ENCODE results near the gene DIAPH1. TPM values are rescaled to one million over a fixed set of nuclear protein-coding genes. Genes with fewer than 3 reads are reported as not detected.

The DIAPH1 gene
- polyA plus RNA-seq, 1 experiment: 27.1 TPM

DNA sequence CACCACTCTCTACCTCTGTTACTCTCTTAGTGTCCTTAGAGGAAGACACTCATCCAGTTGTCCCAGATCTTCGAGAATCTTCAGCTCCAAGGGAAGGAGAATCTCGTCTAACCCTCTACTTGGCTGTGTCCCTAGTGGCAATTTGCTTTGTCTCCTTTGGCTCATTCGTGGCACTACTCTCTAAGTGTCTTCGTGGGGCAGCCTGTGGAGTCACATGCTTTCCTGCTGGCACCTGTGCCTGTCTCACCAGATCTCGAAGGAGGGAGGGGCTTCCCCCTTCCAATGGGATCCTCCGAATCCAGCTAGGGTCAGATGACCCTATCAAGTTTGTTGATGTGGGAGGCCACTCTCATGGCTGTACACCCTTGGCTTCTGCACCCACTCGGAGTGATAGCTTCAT is 131.7 kb downstream of the DIAPH1 start:
- no peak overlapping the region for H3K4me3 ChIP-seq (ENCODE audit: low read depth, low read length)
- ChIA-PET CTCF (interaction anchor here (0.6 to 2.0 kb wide), 5 partner anchors 19 to 682 kb away, joined by 3 to 7 read pairs (median 4); partner anchors contain the start of genes PCDHGB7 and TAF7), POLR2A (no interaction called here)
- no peaks in the 10 kb centered on the region for H3K27me3 ChIP-seq (ENCODE audit: control insufficient read depth, insufficient read depth, low read length)
- H3K27ac ChIP-seq (ENCODE audit: low read depth, low read length): no peak overlapping the region
- TF ChIP-seq, protein P1, sequence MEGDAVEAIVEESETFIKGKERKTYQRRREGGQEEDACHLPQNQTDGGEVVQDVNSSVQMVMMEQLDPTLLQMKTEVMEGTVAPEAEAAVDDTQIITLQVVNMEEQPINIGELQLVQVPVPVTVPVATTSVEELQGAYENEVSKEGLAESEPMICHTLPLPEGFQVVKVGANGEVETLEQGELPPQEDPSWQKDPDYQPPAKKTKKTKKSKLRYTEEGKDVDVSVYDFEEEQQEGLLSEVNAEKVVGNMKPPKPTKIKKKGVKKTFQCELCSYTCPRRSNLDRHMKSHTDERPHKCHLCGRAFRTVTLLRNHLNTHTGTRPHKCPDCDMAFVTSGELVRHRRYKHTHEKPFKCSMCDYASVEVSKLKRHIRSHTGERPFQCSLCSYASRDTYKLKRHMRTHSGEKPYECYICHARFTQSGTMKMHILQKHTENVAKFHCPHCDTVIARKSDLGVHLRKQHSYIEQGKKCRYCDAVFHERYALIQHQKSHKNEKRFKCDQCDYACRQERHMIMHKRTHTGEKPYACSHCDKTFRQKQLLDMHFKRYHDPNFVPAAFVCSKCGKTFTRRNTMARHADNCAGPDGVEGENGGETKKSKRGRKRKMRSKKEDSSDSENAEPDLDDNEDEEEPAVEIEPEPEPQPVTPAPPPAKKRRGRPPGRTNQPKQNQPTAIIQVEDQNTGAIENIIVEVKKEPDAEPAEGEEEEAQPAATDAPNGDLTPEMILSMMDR (IDR thresholded peaks at IDR 0.05; ENCODE audit: low read depth, low read length): no peak
- no peak for DNase-seq (ENCODE audit: low read depth, low spot score)
- peaks cover 25% of the 10 kb centered on the region for H3K9me3 ChIP-seq (ENCODE audit: control insufficient read depth, insufficient read depth, low read length)

DNA sequence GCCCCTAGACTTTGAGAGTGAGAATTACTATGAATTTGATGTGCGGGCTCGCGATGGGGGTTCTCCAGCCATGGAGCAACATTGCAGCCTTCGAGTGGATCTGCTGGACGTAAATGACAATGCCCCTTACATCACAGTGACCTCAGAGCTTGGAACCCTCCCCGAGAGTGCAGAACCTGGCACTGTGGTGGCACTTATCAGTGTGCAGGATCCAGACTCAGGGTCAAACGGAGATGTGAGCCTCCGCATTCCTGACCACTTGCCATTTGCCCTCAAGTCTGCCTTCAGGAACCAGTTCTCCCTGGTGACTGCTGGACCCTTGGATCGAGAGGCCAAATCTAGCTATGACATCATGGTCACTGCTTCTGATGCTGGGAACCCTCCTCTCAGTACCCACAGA is 132.7 kb downstream of the DIAPH1 start:
- DNase-seq (ENCODE audit: low read depth, low spot score): no peak
- TF ChIP-seq, protein P1 (IDR thresholded peaks at IDR 0.05; ENCODE audit: low read depth, low read length): no peak
- Histone ChIP-seq H3K4me3 (ENCODE audit: low read depth, low read length) (no peak overlapping the region), H3K27ac (ENCODE audit: low read depth, low read length) (no peak overlapping the region), H3K9me3 (ENCODE audit: control insufficient read depth, insufficient read depth, low read length) (peaks cover 16% of the 10 kb centered on the region), H3K27me3 (ENCODE audit: control insufficient read depth, insufficient read depth, low read length) (no peaks in the 10 kb centered on the region)
- ChIA-PET CTCF (interaction anchor here (0.8 to 2.0 kb wide), 4 partner anchors 26 to 72 kb away, joined by 3 to 7 read pairs (median 4); partner anchors contain the start of gene PCDHGB7), POLR2A (interaction anchor here (1.0 kb wide), 1 partner anchor 10 kb away, joined by 3 read pairs; no protein-coding TSS in a partner anchor)

DNA sequence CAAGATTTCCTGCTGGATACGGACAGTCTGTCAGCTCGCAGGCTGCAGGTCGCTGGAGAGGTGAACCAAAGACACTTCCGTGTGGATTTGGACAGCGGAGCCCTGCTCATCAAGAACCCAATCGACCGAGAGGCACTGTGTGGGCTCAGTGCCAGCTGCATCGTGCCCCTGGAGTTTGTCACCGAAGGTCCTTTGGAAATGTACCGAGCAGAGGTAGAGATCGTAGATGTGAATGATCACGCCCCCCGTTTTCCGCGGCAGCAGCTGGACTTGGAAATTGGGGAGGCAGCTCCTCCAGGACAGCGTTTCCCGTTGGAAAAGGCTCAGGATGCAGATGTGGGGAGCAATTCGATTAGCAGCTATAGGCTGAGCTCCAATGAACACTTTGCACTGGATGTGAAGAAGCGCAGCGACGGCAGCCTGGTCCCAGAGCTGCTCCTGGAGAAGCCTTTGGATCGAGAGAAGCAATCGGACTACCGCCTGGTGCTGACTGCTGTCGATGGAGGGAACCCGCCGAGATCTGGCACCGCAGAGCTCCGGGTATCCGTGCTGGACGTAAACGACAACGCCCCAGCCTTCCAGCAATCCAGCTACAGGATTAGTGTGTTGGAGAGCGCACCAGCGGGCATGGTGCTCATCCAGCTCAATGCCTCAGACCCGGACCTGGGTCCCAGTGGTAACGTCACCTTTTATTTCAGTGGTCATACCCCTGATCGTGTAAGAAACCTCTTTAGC is 133.3 kb downstream of the DIAPH1 start:
- CTCF ChIA-PET: interaction anchor here (0.8 to 2.0 kb wide), 3 partner anchors 27 to 72 kb away, joined by 4 to 7 read pairs (median 4); no protein-coding TSS in a partner anchor
- no peak overlapping the region for H3K27ac ChIP-seq (ENCODE audit: low read depth, low read length)
- no peak overlapping the region for H3K4me3 ChIP-seq (ENCODE audit: low read depth, low read length)
- no peak for DNase-seq (ENCODE audit: low read depth, low spot score)
- H3K9me3 ChIP-seq (ENCODE audit: control insufficient read depth, insufficient read depth, low read length): peaks cover 16% of the 10 kb centered on the region
- POLR2A ChIA-PET: interaction anchor here (1.0 kb wide), 1 partner anchor 9 kb away, joined by 3 read pairs; no protein-coding TSS in a partner anchor
- no peaks in the 10 kb centered on the region for H3K27me3 ChIP-seq (ENCODE audit: control insufficient read depth, insufficient read depth, low read length)
- TF ChIP-seq, protein P1 (IDR thresholded peaks at IDR 0.05; ENCODE audit: low read depth, low read length): no peak

DNA sequence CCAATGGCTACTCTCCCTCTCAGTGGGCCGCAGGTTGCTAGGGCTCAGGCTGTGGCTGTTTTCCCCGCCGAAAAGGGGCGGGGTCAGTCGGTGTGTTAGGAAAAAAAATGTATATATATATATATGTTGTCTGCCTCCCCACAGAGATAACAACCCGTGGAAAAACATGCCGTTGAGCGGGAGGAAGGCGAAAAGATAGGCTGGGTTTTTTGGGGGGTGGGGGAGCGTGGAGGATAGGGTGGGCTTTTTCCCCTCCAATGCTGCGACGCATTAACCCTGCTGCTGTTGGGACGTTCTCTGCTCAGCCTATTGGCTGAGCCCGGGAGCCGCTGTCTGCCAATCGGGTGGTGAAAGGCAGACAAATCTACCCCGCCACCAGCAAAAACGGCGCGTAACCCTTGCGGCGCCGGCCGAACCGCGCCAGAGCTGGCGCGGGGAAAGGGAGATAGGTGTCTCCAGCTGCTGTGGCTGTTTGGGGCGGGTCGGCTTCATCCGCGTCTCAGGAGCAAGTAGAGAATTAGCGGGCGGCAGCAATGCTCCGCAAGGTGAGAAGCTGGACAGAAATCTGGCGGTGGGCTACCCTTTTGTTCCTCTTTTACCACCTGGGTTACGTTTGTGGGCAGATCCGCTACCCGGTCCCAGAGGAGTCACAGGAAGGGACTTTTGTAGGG is 134.0 kb downstream of the DIAPH1 start, which contains the start of gene PCDHGC4:
PCDHGC4 (plus strand) TSS at position 390 of the 671 bp plus-strand sequence; CDS start at position 534, 144 bp downstream.
- Histone ChIP-seq H3K27ac (ENCODE audit: low read depth, low read length) (no peak within 1 kb of the TSS), H3K9me3 (ENCODE audit: control insufficient read depth, insufficient read depth, low read length) (peaks cover 16% of the 10 kb centered on the region), H3K27me3 (ENCODE audit: control insufficient read depth, insufficient read depth, low read length) (no peaks in the 10 kb centered on the region), H3K4me3 (ENCODE audit: low read depth, low read length) (0 out of 2 replicates have a peak within 1 kb of the TSS, but pooled peaks have one; percentile 4)
- TF ChIP-seq, protein P1 (IDR thresholded peaks at IDR 0.05; ENCODE audit: low read depth, low read length): no peak
- ChIA-PET CTCF (interaction anchor here (1.0 to 1.4 kb wide), 5 partner anchors 39 to 82 kb away, joined by 3 to 7 read pairs (median 6); no protein-coding TSS in a partner anchor), POLR2A (no interaction called here)
- DNase-seq (ENCODE audit: low read depth, low spot score): no peak

Measured in AG04450 (cell line).